Measurements from ENCODE around the gene BZW2.

Gene BZW2

DNA sequence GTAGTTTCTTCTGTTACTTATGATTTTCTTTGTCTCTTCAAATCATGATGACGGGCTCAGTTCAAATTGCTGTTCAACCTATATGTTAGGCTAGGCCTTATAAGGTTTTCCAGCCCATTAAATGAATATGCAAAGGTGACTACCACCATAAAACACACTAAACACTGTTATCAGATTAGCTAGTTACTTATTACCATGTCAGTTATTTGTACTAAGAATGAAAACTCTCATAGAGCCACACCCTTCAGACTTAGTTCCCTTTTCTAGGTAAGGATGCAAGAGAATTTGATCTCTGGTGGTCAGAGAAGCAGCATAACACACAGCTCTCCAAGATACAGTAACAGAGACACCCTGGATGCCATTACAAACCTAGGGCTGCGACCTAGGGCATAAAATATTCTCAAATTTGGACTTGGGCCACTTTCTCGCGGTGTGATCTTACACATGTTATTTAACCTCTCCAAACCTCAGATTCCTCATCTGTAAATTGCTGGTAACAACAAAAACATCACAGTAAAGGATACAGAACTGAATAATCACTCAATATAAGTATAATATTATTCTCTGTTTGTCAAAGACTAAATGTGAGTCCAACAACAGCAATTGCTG, 36.0 kb upstream of the BZW2 start:
- no peak overlapping the region for H3K4me3 ChIP-seq (ENCODE audit: low read depth, low read length)
- TF ChIP-seq, protein P1, sequence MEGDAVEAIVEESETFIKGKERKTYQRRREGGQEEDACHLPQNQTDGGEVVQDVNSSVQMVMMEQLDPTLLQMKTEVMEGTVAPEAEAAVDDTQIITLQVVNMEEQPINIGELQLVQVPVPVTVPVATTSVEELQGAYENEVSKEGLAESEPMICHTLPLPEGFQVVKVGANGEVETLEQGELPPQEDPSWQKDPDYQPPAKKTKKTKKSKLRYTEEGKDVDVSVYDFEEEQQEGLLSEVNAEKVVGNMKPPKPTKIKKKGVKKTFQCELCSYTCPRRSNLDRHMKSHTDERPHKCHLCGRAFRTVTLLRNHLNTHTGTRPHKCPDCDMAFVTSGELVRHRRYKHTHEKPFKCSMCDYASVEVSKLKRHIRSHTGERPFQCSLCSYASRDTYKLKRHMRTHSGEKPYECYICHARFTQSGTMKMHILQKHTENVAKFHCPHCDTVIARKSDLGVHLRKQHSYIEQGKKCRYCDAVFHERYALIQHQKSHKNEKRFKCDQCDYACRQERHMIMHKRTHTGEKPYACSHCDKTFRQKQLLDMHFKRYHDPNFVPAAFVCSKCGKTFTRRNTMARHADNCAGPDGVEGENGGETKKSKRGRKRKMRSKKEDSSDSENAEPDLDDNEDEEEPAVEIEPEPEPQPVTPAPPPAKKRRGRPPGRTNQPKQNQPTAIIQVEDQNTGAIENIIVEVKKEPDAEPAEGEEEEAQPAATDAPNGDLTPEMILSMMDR (IDR thresholded peaks at IDR 0.05; ENCODE audit: borderline replicate concordance, insufficient read depth, low read depth, low read length): no peak

DNA sequence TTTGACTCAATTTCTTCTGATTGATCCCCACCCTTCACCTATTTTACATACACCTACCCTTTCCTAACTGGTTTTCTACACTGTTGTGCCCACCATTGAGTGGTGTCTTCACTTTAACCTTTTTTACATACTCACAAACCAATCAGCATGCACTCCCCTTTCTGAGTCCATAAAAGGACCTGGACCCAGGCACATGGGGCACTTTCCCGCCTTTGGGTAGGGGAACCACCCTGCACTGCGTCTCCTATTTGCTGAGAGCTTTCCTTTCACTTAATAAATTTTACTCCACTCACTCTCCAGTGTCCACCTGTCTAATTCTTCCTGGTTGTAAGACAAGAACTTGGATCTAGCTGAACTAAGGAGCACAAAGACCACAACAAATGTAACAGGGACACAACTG, 34.3 kb upstream of the BZW2 start:
- TF ChIP-seq, protein P1 (IDR thresholded peaks at IDR 0.05; ENCODE audit: borderline replicate concordance, insufficient read depth, low read depth, low read length): no peak

DNA sequence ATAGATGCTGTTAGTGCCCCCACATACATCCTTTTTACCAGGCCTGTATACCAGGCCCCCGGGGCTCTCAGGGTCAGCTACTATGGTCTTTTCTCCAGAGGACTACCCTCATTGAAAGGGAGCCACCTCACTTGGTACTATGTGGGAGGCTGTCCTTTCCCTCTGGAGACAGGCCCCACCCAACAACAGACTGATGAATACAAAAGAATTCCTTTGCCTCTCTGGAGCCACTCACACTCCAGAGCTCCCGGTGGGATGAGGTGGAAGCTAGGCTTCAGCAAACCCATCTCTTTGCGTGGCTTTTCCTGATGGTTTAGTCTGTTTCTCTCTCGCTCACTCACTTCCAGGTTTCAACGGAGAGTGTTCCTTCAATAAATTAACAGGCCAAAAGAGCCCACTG, 30.8 kb upstream of the BZW2 start:
- H3K4me3 ChIP-seq (ENCODE audit: low read depth, low read length): no peak overlapping the region
- TF ChIP-seq, protein P1 (IDR thresholded peaks at IDR 0.05; ENCODE audit: borderline replicate concordance, insufficient read depth, low read depth, low read length): no peak

More for the DNA sequence above, 34.3 kb upstream of the BZW2 start:
- H3K4me3 ChIP-seq (ENCODE audit: low read depth, low read length): no peak overlapping the region

DNA sequence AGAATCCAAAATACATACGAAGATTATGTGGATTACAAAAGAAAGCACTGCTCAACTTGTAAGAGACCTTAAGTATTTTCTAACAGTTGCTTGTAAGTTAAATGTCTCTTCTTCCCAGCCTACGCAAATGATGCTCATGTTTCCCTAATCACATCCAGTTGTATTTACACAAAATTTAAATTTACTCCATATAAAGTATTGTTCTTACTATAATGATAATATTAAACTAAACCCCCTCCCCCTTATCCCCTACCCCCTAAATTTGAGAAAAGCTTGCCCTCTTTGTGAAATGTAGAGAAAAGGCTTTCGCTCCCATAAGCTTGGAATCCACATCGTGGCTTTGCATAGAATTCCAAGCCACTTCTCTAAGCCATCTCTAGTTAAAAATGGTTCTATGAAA, 29.9 kb upstream of the BZW2 start:
- H3K4me3 ChIP-seq (ENCODE audit: low read depth, low read length): no peak overlapping the region
- TF ChIP-seq, protein P1 (IDR thresholded peaks at IDR 0.05; ENCODE audit: borderline replicate concordance, insufficient read depth, low read depth, low read length): no peak

DNA sequence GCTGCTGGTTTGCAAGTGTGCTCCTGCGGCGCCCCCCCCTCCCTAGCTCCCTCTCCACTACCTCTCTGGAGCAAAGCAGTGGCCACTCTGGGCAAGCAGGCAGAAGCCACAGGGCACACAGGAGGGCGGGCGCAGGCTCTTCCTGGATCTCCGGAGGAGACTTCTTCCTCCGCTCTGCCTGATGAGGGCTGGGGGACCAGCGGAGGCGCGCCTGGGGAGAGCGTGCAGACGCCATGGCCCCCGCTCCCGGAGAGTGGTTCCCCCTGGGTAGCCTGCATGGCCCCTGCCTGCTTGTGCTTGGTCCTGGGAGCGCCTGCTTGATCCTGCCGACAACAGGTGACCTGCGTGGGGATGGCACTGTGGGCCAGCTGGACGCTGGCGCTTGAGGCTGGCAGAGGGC, 29.4 kb upstream of the BZW2 start:
- no peak overlapping the region for H3K4me3 ChIP-seq (ENCODE audit: low read depth, low read length)
- TF ChIP-seq, protein P1 (IDR thresholded peaks at IDR 0.05; ENCODE audit: borderline replicate concordance, insufficient read depth, low read depth, low read length): no peak

DNA sequence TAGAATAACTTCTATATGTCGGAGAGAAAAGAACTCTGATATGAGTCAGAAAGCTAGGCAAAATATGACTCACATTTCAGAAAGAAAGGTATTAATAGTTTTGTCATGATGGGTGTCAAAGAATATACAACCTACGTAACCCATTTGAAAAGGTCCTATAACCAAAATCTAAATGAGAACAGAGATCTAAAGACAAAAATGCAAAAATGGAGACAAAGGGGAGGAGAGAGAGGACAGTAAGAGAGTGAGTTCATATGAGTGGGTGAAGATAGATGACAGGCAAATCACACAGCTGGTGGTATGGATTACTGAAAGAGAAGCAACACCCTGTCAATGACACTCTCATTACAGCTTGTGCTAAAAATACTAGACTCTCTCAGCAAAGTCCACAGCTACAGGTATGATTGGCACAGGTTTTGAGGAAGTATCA, 26.0 kb upstream of the BZW2 start:
- no peak overlapping the region for H3K4me3 ChIP-seq (ENCODE audit: low read depth, low read length)
- TF ChIP-seq, protein P1 (IDR thresholded peaks at IDR 0.05; ENCODE audit: borderline replicate concordance, insufficient read depth, low read depth, low read length): no peak

DNA sequence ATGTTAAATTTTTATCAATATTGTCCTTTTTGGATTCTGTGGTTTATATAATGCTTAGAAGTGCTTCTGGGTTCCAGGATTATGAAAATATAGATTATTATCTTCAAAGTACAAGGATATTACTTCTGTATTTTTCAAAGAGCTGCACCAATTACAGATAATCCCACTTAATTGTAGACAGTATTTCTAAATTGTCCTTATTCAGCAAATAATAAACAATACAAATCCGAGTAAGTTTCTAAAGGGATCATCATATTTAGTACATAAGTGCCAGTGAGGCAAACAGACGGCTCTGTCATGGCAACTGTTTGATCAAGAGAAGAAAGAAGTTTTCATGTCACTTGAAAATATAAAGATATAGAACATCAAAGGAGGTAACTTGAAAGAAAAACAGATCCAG, 19.6 kb upstream of the BZW2 start:
- TF ChIP-seq, protein P1 (IDR thresholded peaks at IDR 0.05; ENCODE audit: borderline replicate concordance, insufficient read depth, low read depth, low read length): no peak

More for the DNA sequence above, 19.6 kb upstream of the BZW2 start:
- H3K4me3 ChIP-seq (ENCODE audit: low read depth, low read length): no peak overlapping the region

All from GM12875 (cell line).